ENCODE data around the gene CEMIP2.

DNA sequence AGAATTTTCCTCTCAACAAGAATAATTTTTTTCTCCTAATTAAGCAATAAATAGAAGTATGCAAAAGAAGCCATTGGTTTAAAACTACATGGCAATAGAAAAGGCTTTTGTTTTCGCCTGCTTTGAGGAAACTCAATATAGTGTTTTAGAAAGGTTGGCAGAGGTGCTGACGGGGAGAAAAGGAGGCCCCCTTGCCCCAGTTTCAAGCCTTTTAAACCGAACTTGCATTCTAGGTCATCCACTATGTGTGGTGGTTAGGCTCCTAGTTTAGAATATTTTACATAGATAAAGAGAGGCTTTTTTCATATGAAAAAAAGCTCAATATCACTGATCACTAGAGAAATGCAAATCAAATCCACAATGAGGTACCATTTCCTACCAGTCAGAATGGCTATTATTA, 33.5 kb upstream of the CEMIP2 start:
- TF ChIP-seq, protein P1, sequence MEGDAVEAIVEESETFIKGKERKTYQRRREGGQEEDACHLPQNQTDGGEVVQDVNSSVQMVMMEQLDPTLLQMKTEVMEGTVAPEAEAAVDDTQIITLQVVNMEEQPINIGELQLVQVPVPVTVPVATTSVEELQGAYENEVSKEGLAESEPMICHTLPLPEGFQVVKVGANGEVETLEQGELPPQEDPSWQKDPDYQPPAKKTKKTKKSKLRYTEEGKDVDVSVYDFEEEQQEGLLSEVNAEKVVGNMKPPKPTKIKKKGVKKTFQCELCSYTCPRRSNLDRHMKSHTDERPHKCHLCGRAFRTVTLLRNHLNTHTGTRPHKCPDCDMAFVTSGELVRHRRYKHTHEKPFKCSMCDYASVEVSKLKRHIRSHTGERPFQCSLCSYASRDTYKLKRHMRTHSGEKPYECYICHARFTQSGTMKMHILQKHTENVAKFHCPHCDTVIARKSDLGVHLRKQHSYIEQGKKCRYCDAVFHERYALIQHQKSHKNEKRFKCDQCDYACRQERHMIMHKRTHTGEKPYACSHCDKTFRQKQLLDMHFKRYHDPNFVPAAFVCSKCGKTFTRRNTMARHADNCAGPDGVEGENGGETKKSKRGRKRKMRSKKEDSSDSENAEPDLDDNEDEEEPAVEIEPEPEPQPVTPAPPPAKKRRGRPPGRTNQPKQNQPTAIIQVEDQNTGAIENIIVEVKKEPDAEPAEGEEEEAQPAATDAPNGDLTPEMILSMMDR (IDR thresholded peaks at IDR 0.05; ENCODE audit: extremely low read depth in 1 of 2, insufficient read depth in 1 of 2, low read depth in 1 of 2, low read length in 2 of 2): no peak
- no peak for TF ChIP-seq MYC (IDR thresholded peaks at IDR 0.05; ENCODE audit: low read depth, low read length)
- no peak for TF ChIP-seq POLR2AphosphoS5 (IDR thresholded peaks at IDR 0.05; ENCODE audit: insufficient read depth, low read depth, low read length)
